Iris pigment epithelial cell (primary cell): Measurements from ENCODE around the gene SPATA9.
"Not testable (repeated sequence)": the region's sequence is repeated elsewhere in the genome, so short reads cannot be mapped to it uniquely, and the experiment has no call there.

Experiments used
- DNase-seq: peaks from one replicate; pipeline ENCODE4 v3.0.0-alpha.2; 2011; ENCODE audit warnings: low read depth

SPATA9 gene

GRCh38 chr5:95644351-95645042 is 38.3 kb downstream of the SPATA9 start:
- peak; percentile 73 for DNase-seq

GRCh38 chr5:95643152-95643551 is 39.6 kb downstream of the SPATA9 start:
- no peak for DNase-seq

GRCh38 chr5:95641741-95642220 is 41.0 kb downstream of the SPATA9 start:
- DNase-seq: peak; percentile 99

- DNase-seq: no peak
These were observed 44.2 kb downstream of the SPATA9 start for GRCh38 chr5:95638632-95639031.

- no peak for DNase-seq
These were observed 48.7 kb downstream of the SPATA9 start for GRCh38 chr5:95634081-95634480.

- no peak for DNase-seq
These were observed 49.1 kb downstream of the SPATA9 start for GRCh38 chr5:95633671-95634070.

GRCh38 chr5:95632942-95633341 is 49.8 kb downstream of the SPATA9 start:
- DNase-seq: not testable (repeated sequence)

GRCh38 chr5:95631991-95632675 is 50.7 kb downstream of the SPATA9 start:
- peak; percentile 88 for DNase-seq

- DNase-seq: peak; percentile 88
These were observed 51.4 kb downstream of the SPATA9 start for GRCh38 chr5:95631255-95631958.

GRCh38 chr5:95630394-95630917 is 52.3 kb downstream of the SPATA9 start:
- DNase-seq: no peak

- no peak for DNase-seq
These were observed 53.9 kb downstream of the SPATA9 start for GRCh38 chr5:95628933-95629332.

- DNase-seq: no peak
These were observed 54.6 kb downstream of the SPATA9 start for GRCh38 chr5:95627971-95628810.

GRCh38 chr5:95626701-95627100 is 56.1 kb downstream of the SPATA9 start:
- DNase-seq: no peak

- DNase-seq: no peak
These were observed 58.4 kb downstream of the SPATA9 start for GRCh38 chr5:95624368-95624767.

- DNase-seq: no peak
These were observed 59.1 kb downstream of the SPATA9 start for GRCh38 chr5:95623706-95624105.

- DNase-seq: no peak
These were observed 60.8 kb downstream of the SPATA9 start for GRCh38 chr5:95621839-95622629.

- DNase-seq: peak; percentile 40
These were observed 61.6 kb downstream of the SPATA9 start for GRCh38 chr5:95620870-95621838.

- peak; percentile 53 for DNase-seq
These were observed 62.5 kb downstream of the SPATA9 start, which contains the start of gene GPR150 for GRCh38 chr5:95620030-95620869. GPR150 (plus strand) TSS chr5:95620087; CDS start chr5:95620276, 189 bp downstream.
